Stomach (tissue), 4 donors: Measurements from ENCODE around the gene GPR17.

Experiments used
- EP300 ChIP-seq: sonication (generic); formaldehyde crosslinking; IDR thresholded peaks from one replicate; pipeline ENCODE4 v1.6.1; 2017; ENCODE audit warnings: antibody characterized with exemption
- POLR2A ChIP-seq, 4 donors: fragments of 450-650 bp; IDR thresholded peaks; one replicate each; pipeline ENCODE4 v1.6.1; 2016; ENCODE audit warnings: antibody characterized with exemption in 4 of 4, control low read depth in 2 of 4, mild to moderate bottlenecking in 1 of 4, moderate library complexity in 1 of 4
- POLR2AphosphoS5 ChIP-seq, 3 donors: sonication (generic); formaldehyde crosslinking; IDR thresholded peaks; one replicate each; pipeline ENCODE4 v1.6.1; 2016; ENCODE audit warnings: antibody characterized with exemption in 3 of 3
- TF ChIP-seq, protein P1 (sequence below), 7 experiments: fragments of 450-650 bp in 4 of 7; fragments of 200-600 bp in 3 of 7; sonication (generic) in 3 of 7; IDR thresholded peaks; one replicate each; pipeline ENCODE4 v1.5.1; 2016 to 2019; ENCODE audit warnings: antibody characterized with exemption in 7 of 7, control low read depth in 2 of 7, mild to moderate bottlenecking in 1 of 7

DNA sequence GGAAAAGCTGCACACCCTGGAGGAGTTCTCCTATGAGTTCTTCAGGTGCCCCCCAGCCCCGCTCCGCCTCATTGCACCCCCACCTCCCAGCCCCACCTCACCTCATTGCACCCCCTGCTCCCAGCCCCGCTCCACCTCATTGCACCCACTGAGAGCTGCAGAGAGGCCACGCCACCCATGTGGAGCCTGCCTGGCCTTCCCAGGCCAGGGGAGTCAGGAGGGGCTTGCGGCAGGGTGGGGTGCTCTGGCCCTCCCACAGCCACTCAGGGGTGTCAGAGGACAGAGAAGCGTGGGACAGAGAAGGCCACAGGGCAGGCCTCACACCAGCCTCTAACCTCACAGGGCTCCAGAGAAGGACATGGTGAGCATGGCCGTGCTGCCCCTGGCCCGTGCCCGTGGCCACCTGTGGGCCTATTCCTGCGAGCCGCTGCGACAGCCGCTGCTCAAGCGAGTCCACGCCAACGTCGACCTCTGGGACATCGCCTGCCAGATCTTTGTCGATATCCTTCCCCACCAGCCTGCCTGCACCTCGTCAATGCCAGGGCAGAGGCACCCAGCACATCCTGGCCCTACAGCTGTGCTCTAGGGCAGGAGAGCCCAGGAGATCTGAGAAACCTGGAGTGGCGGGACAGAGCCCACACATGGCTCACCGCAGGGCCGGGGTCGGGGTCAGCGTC lies 15.0 kb upstream of the GPR17 start:
- TF ChIP-seq, protein P1, sequence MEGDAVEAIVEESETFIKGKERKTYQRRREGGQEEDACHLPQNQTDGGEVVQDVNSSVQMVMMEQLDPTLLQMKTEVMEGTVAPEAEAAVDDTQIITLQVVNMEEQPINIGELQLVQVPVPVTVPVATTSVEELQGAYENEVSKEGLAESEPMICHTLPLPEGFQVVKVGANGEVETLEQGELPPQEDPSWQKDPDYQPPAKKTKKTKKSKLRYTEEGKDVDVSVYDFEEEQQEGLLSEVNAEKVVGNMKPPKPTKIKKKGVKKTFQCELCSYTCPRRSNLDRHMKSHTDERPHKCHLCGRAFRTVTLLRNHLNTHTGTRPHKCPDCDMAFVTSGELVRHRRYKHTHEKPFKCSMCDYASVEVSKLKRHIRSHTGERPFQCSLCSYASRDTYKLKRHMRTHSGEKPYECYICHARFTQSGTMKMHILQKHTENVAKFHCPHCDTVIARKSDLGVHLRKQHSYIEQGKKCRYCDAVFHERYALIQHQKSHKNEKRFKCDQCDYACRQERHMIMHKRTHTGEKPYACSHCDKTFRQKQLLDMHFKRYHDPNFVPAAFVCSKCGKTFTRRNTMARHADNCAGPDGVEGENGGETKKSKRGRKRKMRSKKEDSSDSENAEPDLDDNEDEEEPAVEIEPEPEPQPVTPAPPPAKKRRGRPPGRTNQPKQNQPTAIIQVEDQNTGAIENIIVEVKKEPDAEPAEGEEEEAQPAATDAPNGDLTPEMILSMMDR (IDR thresholded peaks at IDR 0.05) = no peak
- TF ChIP-seq POLR2A (IDR thresholded peaks at IDR 0.05) (no peak), POLR2AphosphoS5 (IDR thresholded peaks at IDR 0.05) (no peak), EP300 (no peak)
